ENCODE measurements around the gene CD68.

Gene CD68

DNA sequence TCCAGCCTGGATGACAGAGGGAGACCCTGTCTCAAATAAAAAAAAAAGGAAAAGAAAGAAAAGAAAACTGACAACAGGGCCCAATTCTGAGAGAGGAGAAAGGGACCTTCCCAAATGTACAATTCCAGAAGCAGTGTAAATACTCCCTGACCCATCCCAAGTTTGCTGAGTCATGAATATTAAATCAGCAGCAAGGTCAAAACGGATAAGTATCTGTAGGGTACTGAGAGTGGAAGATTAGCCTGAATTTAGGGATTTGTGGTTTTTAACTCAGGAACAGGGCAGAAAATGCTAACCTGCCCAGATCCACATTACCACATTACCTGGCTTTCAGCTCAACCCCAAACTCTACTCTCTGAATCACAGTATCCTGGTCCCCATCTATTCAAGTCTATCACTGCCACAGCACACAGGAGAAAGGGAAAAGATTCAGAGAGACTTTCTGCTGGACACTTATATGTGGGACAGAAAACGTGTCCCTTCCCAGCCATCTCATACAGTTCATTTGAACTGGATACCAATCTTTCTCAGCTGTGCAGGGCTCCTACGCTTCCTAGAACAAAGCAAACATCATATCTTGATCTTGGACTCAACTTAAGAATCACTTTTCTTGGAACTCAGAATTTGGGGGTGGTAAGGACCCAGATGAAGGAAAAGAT lies 32.3 kb downstream of the CD68 start:
- no peak overlapping the region for H3K27ac ChIP-seq (ENCODE audit: low read length)
- peaks cover 47% of the 10 kb centered on the region for H3K79me2 ChIP-seq (ENCODE audit: low read length)
- H3K27me3 ChIP-seq (replicated peaks; ENCODE audit: insufficient read depth, low read length) = no peaks in the 10 kb centered on the region
- no peaks in the 10 kb centered on the region for H3F3A ChIP-seq (ENCODE audit: insufficient read depth, low read length)
- H4K20me1 ChIP-seq (ENCODE audit: insufficient read depth, low read length) = no peaks in the 10 kb centered on the region
- 0 out of 2 replicates have a peak, but pooled peaks cover 7% of the 10 kb centered on the region for H3K4me1 ChIP-seq (ENCODE audit: low read length)
- no peak overlapping the region for H3K9ac ChIP-seq (ENCODE audit: low read length)
- H3K9me2 ChIP-seq (replicated peaks; ENCODE audit: insufficient read depth, low read length) = no peaks in the 10 kb centered on the region
- DNase-seq = no peak
- no peak overlapping the region for H3K4me2 ChIP-seq (ENCODE audit: low read depth, low read length)
- TF ChIP-seq EZH2 (optimal IDR thresholded peaks at IDR 0.05; ENCODE audit: low read depth, low read length) (no peak), EZH2phosphoT487 (IDR thresholded peaks at IDR 0.05; ENCODE audit: low read length) (no peak)
- TF ChIP-seq, protein P1, sequence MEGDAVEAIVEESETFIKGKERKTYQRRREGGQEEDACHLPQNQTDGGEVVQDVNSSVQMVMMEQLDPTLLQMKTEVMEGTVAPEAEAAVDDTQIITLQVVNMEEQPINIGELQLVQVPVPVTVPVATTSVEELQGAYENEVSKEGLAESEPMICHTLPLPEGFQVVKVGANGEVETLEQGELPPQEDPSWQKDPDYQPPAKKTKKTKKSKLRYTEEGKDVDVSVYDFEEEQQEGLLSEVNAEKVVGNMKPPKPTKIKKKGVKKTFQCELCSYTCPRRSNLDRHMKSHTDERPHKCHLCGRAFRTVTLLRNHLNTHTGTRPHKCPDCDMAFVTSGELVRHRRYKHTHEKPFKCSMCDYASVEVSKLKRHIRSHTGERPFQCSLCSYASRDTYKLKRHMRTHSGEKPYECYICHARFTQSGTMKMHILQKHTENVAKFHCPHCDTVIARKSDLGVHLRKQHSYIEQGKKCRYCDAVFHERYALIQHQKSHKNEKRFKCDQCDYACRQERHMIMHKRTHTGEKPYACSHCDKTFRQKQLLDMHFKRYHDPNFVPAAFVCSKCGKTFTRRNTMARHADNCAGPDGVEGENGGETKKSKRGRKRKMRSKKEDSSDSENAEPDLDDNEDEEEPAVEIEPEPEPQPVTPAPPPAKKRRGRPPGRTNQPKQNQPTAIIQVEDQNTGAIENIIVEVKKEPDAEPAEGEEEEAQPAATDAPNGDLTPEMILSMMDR (IDR thresholded peaks at IDR 0.05; ENCODE audit: low read length) = no peak
- H3K4me3 ChIP-seq (ENCODE audit: low read length) = no peak overlapping the region
- H2AFZ ChIP-seq (ENCODE audit: low read length) = no peak overlapping the region
- H3K9me3 ChIP-seq (replicated peaks; ENCODE audit: insufficient read depth, low read length) = no peaks in the 10 kb centered on the region
- no peaks in the 10 kb centered on the region for H3K36me3 ChIP-seq (replicated peaks; ENCODE audit: insufficient read depth, low read length)

DNA sequence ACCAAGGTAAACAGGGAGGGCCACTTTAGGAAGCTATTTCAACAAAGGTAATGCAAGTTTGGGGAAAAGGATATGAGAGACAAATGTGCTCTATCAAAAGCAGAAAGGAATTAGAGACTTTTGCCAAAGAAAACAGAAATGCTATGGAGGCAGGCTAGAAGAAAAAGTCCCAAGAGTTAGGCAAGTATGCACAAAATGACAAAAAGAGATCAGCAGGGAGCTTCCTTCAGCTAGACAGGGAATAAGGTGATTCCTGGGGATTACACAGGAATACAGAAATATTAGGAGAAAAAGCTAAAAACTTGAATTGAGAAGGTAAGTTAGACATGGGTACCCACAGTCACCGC lies 32.8 kb downstream of the CD68 start:
- H3K4me2 ChIP-seq (ENCODE audit: low read depth, low read length) = no peak overlapping the region
- H3K36me3 ChIP-seq (replicated peaks; ENCODE audit: insufficient read depth, low read length) = no peaks in the 10 kb centered on the region
- H3F3A ChIP-seq (ENCODE audit: insufficient read depth, low read length) = no peaks in the 10 kb centered on the region
- H3K9ac ChIP-seq (ENCODE audit: low read length) = no peak overlapping the region
- no peaks in the 10 kb centered on the region for H4K20me1 ChIP-seq (ENCODE audit: insufficient read depth, low read length)
- H3K9me2 ChIP-seq (replicated peaks; ENCODE audit: insufficient read depth, low read length) = no peaks in the 10 kb centered on the region
- H3K4me3 ChIP-seq (ENCODE audit: low read length) = no peak overlapping the region
- no peak for DNase-seq
- no peaks in the 10 kb centered on the region for H3K9me3 ChIP-seq (replicated peaks; ENCODE audit: insufficient read depth, low read length)
- peaks cover 47% of the 10 kb centered on the region for H3K79me2 ChIP-seq (ENCODE audit: low read length)
- H3K4me1 ChIP-seq (ENCODE audit: low read length) = 0 out of 2 replicates have a peak, but pooled peaks cover 7% of the 10 kb centered on the region
- H3K27ac ChIP-seq (ENCODE audit: low read length) = no peak overlapping the region
- no peaks in the 10 kb centered on the region for H3K27me3 ChIP-seq (replicated peaks; ENCODE audit: insufficient read depth, low read length)
- no peak overlapping the region for H2AFZ ChIP-seq (ENCODE audit: low read length)
- TF ChIP-seq EZH2phosphoT487 (IDR thresholded peaks at IDR 0.05; ENCODE audit: low read length) (no peak), EZH2 (optimal IDR thresholded peaks at IDR 0.05; ENCODE audit: low read depth, low read length) (no peak)
- TF ChIP-seq, protein P1 (IDR thresholded peaks at IDR 0.05; ENCODE audit: low read length) = no peak

DNA sequence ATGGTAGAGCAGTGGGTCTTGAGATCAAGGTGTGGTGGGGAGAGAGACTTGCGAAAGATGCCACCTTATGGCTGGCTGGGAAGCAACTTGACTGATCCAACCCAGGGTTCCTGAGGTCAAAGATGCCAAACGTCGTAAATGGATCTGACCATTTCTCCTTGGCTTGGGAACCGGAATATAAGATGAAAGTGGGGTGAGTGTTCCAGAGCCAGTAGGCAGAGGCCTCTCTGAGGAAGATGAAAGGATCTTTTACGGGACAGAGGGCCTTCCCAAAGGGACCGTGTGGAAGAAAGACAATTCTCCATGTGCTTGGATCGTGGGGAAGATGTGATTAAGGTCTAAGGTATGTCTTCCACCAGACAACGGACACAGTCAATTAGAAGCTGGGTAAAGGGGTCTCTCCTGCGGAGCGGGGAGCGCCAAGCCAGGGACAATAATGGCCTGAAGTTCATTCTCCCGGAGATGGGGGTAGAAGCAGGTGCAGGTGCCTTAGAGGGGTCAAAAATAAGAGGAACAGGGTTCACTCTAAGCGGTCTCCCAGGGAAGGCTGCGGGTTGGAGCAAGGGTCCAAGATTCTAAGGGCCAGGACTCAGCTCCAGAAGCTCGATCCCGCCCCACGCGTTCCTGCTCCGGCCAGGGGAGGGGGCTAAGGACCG lies 34.5 kb downstream of the CD68 start:
- Histone ChIP-seq H4K20me1 (ENCODE audit: insufficient read depth, low read length) (no peaks in the 10 kb centered on the region), H3K4me1 (ENCODE audit: low read length) (0 out of 2 replicates have a peak, but pooled peaks cover 7% of the 10 kb centered on the region), H3K9me2 (replicated peaks; ENCODE audit: insufficient read depth, low read length) (no peaks in the 10 kb centered on the region), H3K27me3 (replicated peaks; ENCODE audit: insufficient read depth, low read length) (no peaks in the 10 kb centered on the region), H3K9ac (ENCODE audit: low read length) (peak overlapping the region; percentile 63), H3K27ac (ENCODE audit: low read length) (peak overlapping the region; percentile 16; the same call in 1 of the 2 replicates), H2AFZ (ENCODE audit: low read length) (peak overlapping the region; percentile 35; the same call in 1 of the 2 replicates), H3F3A (ENCODE audit: insufficient read depth, low read length) (no peaks in the 10 kb centered on the region), H3K4me2 (ENCODE audit: low read depth, low read length) (peak overlapping the region; percentile 81), H3K36me3 (replicated peaks; ENCODE audit: insufficient read depth, low read length) (no peaks in the 10 kb centered on the region), H3K9me3 (replicated peaks; ENCODE audit: insufficient read depth, low read length) (no peaks in the 10 kb centered on the region), H3K79me2 (ENCODE audit: low read length) (peaks cover 42% of the 10 kb centered on the region), H3K4me3 (ENCODE audit: low read length) (peak overlapping the region; percentile 76)
- peak; percentile 11 for DNase-seq
- TF ChIP-seq, protein P1 (IDR thresholded peaks at IDR 0.05; ENCODE audit: low read length) = 0 out of 2 replicates have a peak, but pooled peaks have one; percentile 9
- TF ChIP-seq EZH2phosphoT487 (IDR thresholded peaks at IDR 0.05; ENCODE audit: low read length) (no peak), EZH2 (optimal IDR thresholded peaks at IDR 0.05; ENCODE audit: low read depth, low read length) (no peak)
